Measurements from ENCODE around the gene CEL.
"Not testable (repeated sequence)": the region's sequence is repeated elsewhere in the genome, so short reads cannot be mapped to it uniquely, and the experiment has no call there.

The CEL gene

DNA sequence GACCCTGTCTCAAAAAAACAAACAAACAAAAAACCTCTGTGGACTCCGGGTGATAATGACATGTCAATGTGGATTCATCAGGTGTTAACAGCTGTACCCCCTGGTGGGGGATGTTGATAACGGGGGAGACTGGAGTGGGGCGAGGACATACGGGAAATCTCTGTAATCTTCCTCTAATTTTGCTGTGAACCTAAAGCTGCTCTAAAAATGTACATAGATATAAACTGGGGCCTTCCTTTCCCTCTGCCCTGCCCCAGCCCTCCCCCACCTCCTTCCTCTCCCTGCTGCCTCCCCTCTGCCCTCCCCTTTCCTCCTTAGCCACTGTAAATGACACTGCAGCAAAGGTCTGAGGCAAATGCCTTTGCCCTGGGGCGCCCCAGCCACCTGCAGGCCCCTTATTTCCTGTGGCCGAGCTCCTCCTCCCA is 1.4 kb upstream of the CEL start:
- in situ Hi-C loops (cut with MboI; ENCODE audit: low sequenced_read_pairs, unreplicated experiment), result no loop called here
- no peak for DNase-seq (ENCODE audit: low spot score)

DNA sequence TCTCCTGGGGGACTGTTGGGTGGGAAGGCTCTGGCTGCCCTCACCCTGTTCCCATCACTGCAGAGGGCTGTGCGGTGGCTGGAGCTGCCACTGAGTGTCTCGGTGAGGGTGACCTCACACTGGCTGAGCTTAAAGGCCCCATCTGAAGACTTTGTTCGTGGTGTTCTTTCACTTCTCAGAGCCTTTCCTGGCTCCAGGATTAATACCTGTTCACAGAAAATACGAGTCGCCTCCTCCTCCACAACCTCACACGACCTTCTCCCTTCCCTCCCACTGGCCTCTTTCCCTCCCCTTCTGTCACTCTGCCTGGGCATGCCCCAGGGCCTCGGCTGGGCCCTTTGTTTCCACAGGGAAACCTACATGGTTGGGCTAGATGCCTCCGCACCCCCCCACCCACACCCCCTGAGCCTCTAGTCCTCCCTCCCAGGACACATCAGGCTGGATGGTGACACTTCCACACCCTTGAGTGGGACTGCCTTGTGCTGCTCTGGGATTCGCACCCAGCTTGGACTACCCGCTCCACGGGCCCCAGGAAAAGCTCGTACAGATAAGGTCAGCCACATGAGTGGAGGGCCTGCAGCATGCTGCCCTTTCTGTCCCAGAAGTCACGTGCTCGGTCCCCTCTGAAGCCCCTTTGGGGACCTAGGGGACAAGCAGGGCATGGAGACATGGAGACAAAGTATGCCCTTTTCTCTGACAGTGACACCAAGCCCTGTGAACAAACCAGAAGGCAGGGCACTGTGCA is 590 bp upstream of the CEL start:
- DNase-seq (ENCODE audit: low spot score); in situ Hi-C loops (cut with MboI; ENCODE audit: low sequenced_read_pairs, unreplicated experiment): not testable (repeated sequence)

More for the DNA sequence above, 1.4 kb upstream of the CEL start:
- TF ChIP-seq, protein P1, sequence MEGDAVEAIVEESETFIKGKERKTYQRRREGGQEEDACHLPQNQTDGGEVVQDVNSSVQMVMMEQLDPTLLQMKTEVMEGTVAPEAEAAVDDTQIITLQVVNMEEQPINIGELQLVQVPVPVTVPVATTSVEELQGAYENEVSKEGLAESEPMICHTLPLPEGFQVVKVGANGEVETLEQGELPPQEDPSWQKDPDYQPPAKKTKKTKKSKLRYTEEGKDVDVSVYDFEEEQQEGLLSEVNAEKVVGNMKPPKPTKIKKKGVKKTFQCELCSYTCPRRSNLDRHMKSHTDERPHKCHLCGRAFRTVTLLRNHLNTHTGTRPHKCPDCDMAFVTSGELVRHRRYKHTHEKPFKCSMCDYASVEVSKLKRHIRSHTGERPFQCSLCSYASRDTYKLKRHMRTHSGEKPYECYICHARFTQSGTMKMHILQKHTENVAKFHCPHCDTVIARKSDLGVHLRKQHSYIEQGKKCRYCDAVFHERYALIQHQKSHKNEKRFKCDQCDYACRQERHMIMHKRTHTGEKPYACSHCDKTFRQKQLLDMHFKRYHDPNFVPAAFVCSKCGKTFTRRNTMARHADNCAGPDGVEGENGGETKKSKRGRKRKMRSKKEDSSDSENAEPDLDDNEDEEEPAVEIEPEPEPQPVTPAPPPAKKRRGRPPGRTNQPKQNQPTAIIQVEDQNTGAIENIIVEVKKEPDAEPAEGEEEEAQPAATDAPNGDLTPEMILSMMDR (IDR thresholded peaks at IDR 0.05; ENCODE audit: borderline replicate concordance, control extremely low read depth, extremely low read depth, insufficient read depth, missing control alignments), result no peak

DNA sequence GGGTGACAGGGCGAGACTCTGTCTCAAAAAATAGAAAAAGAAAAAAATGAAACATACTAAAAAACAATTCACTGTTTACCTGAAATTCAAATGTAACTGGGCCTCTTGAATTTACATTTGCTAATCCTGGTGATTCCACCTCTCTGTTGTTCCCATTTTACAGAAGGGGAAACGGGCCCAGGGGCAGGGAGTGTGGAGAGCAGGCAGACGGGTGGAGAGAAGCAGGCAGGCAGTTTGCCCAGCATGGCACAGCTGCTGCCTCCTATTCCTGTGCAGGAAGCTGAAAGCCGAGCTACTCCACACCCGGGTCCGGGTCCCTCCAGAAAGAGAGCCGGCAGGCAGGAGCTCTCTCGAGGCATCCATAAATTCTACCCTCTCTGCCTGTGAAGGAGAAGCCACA is 788 bp downstream of the CEL start:
- in situ Hi-C loops (cut with MboI; ENCODE audit: low sequenced_read_pairs, unreplicated experiment); DNase-seq (ENCODE audit: low spot score): not testable (repeated sequence)

DNA sequence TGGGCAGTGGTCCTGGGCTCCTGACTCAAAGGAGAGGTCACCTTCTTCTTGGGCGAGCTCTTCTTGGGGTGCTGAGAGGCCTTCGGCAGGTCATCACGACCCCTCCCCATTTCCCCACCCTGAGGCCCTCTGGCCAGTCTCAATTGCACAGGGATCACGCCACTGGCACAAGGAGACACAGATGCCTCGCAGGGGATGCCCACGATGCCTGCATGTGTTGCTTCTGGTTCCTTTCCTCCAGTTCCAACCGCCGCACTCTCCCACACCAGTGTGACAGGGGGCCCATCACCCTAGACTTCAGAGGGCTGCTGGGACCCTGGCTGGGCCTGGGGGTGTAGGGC is 1.3 kb downstream of the CEL start:
- in situ Hi-C loops (cut with MboI; ENCODE audit: low sequenced_read_pairs, unreplicated experiment), result no loop called here
- TF ChIP-seq, protein P1 (IDR thresholded peaks at IDR 0.05; ENCODE audit: borderline replicate concordance, control extremely low read depth, extremely low read depth, insufficient read depth, missing control alignments), result no peak
- DNase-seq (ENCODE audit: low spot score), result no peak

DNA sequence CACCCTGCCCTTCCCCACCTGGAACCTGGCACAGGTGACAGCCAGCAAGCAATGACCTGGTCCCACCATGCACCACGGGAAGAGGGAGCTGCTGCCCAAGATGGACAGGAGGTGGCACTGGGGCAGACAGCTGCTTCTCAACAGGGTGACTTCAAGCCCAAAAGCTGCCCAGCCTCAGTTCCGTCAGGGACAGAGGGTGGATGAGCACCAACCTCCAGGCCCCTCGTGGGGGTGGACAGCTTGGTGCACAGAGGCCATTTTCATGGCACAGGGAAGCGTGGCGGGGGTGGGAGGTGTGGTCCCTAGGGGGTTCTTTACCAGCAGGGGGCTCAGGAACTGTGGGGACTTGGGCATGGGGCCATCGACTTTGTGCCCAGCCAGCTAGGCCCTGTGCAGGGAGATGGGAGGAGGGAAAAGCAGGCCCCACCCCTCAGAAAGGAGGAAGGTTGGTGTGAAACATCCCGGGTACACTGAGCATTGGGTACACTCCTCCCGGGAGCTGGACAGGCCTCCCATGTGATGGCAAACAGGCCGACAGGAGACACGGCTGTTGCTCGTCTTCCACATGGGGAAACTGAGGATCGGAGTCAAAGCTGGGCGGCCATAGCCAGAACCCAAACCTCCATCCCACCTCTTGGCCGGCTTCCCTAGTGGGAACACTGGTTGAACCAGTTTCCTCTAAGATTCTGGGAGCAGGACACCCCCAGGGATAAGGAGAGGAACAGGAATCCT is 1.9 kb downstream of the CEL start:
- TF ChIP-seq, protein P1 (IDR thresholded peaks at IDR 0.05; ENCODE audit: borderline replicate concordance, control extremely low read depth, extremely low read depth, insufficient read depth, missing control alignments), result no peak
- no peak for DNase-seq (ENCODE audit: low spot score)
- in situ Hi-C loops (cut with MboI; ENCODE audit: low sequenced_read_pairs, unreplicated experiment), result no loop called here

DNA sequence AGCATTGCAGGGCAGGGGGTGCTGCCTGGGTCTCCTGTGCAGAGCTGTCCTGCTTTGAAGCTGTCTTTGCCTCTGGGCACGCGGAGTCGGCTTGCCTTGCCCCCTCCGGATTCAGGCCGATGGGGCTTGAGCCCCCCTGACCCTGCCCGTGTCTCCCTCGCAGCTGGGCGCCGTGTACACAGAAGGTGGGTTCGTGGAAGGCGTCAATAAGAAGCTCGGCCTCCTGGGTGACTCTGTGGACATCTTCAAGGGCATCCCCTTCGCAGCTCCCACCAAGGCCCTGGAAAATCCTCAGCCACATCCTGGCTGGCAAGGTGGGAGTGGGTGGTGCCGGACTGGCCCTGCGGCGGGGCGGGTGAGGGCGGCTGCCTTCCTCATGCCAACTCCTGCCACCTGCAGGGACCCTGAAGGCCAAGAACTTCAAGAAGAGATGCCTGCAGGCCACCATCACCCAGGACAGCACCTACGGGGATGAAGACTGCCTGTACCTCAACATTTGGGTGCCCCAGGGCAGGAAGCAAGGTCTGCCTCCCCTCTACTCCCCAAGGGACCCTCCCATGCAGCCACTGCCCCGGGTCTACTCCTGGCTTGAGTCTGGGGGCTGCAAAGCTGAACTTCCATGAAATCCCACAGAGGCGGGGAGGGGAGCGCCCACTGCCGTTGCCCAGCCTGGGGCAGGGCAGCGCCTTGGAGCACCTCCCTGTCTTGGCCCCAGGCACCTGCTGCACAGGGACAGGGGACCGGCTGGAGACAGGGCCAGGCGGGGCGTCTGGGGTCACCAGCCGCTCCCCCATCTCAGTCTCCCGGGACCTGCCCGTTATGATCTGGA is 2.7 kb downstream of the CEL start:
- in situ Hi-C loops (cut with MboI; ENCODE audit: low sequenced_read_pairs, unreplicated experiment), result no loop called here
- DNase-seq (ENCODE audit: low spot score), result no peak
- TF ChIP-seq, protein P1 (IDR thresholded peaks at IDR 0.05; ENCODE audit: borderline replicate concordance, control extremely low read depth, extremely low read depth, insufficient read depth, missing control alignments), result no peak

DNA sequence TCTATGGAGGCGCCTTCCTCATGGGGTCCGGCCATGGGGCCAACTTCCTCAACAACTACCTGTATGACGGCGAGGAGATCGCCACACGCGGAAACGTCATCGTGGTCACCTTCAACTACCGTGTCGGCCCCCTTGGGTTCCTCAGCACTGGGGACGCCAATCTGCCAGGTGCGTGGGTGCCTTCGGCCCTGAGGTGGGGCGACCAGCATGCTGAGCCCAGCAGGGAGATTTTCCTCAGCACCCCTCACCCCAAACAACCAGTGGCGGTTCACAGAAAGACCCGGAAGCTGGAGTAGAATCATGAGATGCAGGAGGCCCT is 3.2 kb downstream of the CEL start:
- DNase-seq (ENCODE audit: low spot score), result no peak
- TF ChIP-seq, protein P1 (IDR thresholded peaks at IDR 0.05; ENCODE audit: borderline replicate concordance, control extremely low read depth, extremely low read depth, insufficient read depth, missing control alignments), result no peak
- in situ Hi-C loops (cut with MboI; ENCODE audit: low sequenced_read_pairs, unreplicated experiment), result no loop called here
